ENCODE results near the gene BEND4.

- TF ChIP-seq CTCF (IDR thresholded peaks at IDR 0.05), result no peak
- TF ChIP-seq POLR2A (IDR thresholded peaks at IDR 0.05), result no peak
These were observed 39.6 kb downstream of the BEND4 start for GRCh38 chr4:42112846-42113245.

Data from heart left ventricle (tissue), 13 donors.